OCI-LY7 (cell line): ENCODE results near the gene FDXR.

Experiments used
- EZH2phosphoT487 ChIP-seq: fragments of 200-600 bp; sonication (generic); IDR thresholded peaks from 2 replicates; pipeline ENCODE4 v1.6.1; 2018; ENCODE audit warnings: low read depth, borderline replicate concordance, mild to moderate bottlenecking, mixed run types, antibody characterized with exemption, low read length, moderate library complexity, mixed read lengths
- TF ChIP-seq, protein P1 (sequence below): fragments of 200-600 bp; sonication (generic); conservative IDR thresholded peaks from 2 replicates; pipeline ENCODE4 v1.5.1; 2014; ENCODE audit warnings: mild to moderate bottlenecking, antibody characterized with exemption, low read length, moderate library complexity, mixed read lengths

DNA sequence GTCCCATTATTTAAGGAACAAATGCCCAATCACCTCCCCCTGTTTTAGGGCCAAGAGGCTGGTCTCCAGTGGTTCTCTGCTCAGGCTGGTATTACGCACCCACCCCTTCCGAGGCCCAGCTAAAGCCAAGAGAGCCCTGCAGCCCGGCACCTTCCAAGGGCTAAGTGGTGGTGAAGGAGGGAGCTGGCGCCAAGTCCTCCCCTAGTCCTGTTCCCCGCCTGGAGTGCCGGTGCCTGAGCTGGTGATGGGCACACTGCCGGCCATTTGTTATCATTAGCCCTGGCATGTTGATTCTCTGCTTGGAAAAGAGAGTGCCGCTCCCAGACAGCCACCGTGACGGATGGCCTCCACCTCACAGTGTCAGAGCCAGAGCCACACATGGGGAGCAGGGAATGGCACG is 45.0 kb downstream of the FDXR start:
- TF ChIP-seq, protein P1, sequence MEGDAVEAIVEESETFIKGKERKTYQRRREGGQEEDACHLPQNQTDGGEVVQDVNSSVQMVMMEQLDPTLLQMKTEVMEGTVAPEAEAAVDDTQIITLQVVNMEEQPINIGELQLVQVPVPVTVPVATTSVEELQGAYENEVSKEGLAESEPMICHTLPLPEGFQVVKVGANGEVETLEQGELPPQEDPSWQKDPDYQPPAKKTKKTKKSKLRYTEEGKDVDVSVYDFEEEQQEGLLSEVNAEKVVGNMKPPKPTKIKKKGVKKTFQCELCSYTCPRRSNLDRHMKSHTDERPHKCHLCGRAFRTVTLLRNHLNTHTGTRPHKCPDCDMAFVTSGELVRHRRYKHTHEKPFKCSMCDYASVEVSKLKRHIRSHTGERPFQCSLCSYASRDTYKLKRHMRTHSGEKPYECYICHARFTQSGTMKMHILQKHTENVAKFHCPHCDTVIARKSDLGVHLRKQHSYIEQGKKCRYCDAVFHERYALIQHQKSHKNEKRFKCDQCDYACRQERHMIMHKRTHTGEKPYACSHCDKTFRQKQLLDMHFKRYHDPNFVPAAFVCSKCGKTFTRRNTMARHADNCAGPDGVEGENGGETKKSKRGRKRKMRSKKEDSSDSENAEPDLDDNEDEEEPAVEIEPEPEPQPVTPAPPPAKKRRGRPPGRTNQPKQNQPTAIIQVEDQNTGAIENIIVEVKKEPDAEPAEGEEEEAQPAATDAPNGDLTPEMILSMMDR: no peak
- no peak for TF ChIP-seq EZH2phosphoT487
